GM23338 (cell line): ENCODE results near the gene SETDB2. TPM values are rescaled to one million over a fixed set of nuclear protein-coding genes. Genes with fewer than 3 reads are reported as not detected.

Source experiments
- ATAC-seq: fragments of 200-7000 bp; cut with Tn5 transposase; 3 replicates; pipeline ENCODE4 v1.9.1; 2020
- DNase-seq: peaks from one replicate; pipeline ENCODE4 v3.0.0-alpha.2; 2015; ENCODE audit warnings: low spot score
- H2AFZ ChIP-seq: fragments of 200-600 bp; sonication (generic); 2 replicates; pipeline ENCODE4 v1.8.0; 2016; ENCODE audit warnings: antibody characterized with exemption, mild to moderate bottlenecking, moderate library complexity
- H3F3A ChIP-seq: fragments of 200-600 bp; sonication (generic); replicated peaks from 2 replicates; pipeline ENCODE4 v1.8.0; 2017; ENCODE audit warnings: antibody characterized with exemption, mixed run types, low read depth
- H3K27ac ChIP-seq: fragments of 200-600 bp; sonication (generic); 2 replicates; pipeline ENCODE4 v1.6.1; 2016; ENCODE audit warnings: low read depth
- H3K27me3 ChIP-seq: fragments of 200-600 bp; sonication (generic); 2 replicates; pipeline ENCODE4 v1.8.0; 2016; ENCODE audit warnings: mild to moderate bottlenecking, mixed run types, moderate library complexity; ENCODE audit not compliant: insufficient read depth
- H3K36me3 ChIP-seq: fragments of 200-600 bp; sonication (generic); 2 replicates; pipeline ENCODE4 v1.8.0; 2016; ENCODE audit warnings: mild to moderate bottlenecking; ENCODE audit not compliant: insufficient read depth
- H3K4me1 ChIP-seq: fragments of 200-600 bp; sonication (generic); 2 replicates; pipeline ENCODE4 v1.8.0; 2016; ENCODE audit warnings: mild to moderate bottlenecking, moderate library complexity; ENCODE audit not compliant: insufficient read depth
- H3K4me2 ChIP-seq: fragments of 200-600 bp; sonication (generic); 2 replicates; pipeline ENCODE4 v1.7.1; 2017; ENCODE audit warnings: mixed run types
- H3K4me3 ChIP-seq: fragments of 200-600 bp; sonication (generic); 2 replicates; pipeline ENCODE4 v1.6.1; 2016; ENCODE audit warnings: mixed run types
- H3K79me2 ChIP-seq: fragments of 200-600 bp; sonication (generic); replicated peaks from 2 replicates; pipeline ENCODE4 v1.8.0; 2017; ENCODE audit warnings: mild to moderate bottlenecking; ENCODE audit not compliant: insufficient read depth
- H3K9me2 ChIP-seq: fragments of 200-600 bp; sonication (generic); 2 replicates; pipeline ENCODE4 v1.8.0; 2017; ENCODE audit not compliant: insufficient read depth
- H4K20me1 ChIP-seq: fragments of 200-600 bp; sonication (generic); replicated peaks from 2 replicates; pipeline ENCODE4 v1.8.0; 2017; ENCODE audit warnings: mild to moderate bottlenecking; ENCODE audit not compliant: insufficient read depth
- H3K27ac Mint-ChIP-seq: 2 replicates; pipeline ENCODE4 v1.8.0; 2020; ENCODE audit warnings: inconsistent platforms, mild to moderate bottlenecking, moderate library complexity, mixed read lengths
- H3K27me3 Mint-ChIP-seq: 3 replicates; pipeline ENCODE4 v1.8.0; 2022; ENCODE audit warnings: low read depth, mild to moderate bottlenecking, moderate library complexity, mixed read lengths, inconsistent platforms; ENCODE audit not compliant: insufficient read depth, poor library complexity
- H3K36me3 Mint-ChIP-seq: 3 replicates; pipeline ENCODE4 v1.8.0; 2021; ENCODE audit warnings: low read depth, mild to moderate bottlenecking, inconsistent platforms, moderate library complexity, mixed read lengths
- H3K4me1 Mint-ChIP-seq: 3 replicates; pipeline ENCODE4 v1.8.0; 2020; ENCODE audit warnings: mild to moderate bottlenecking, inconsistent platforms, mixed read lengths
- H3K4me3 Mint-ChIP-seq: 3 replicates; pipeline ENCODE4 v1.8.0; 2021; ENCODE audit warnings: moderate library complexity, mild to moderate bottlenecking, inconsistent platforms, mixed read lengths
- H3K9me3 Mint-ChIP-seq: 3 replicates; pipeline ENCODE4 v1.8.0; 2020; ENCODE audit warnings: moderate library complexity, mild to moderate bottlenecking, inconsistent platforms, mixed read lengths
- CREB1 ChIP-seq: fragments of 250-450 bp; sonication (Bioruptor Pico); IDR thresholded peaks from 2 replicates; pipeline ENCODE4 v1.5.0; 2020; ENCODE audit warnings: low read depth, mild to moderate bottlenecking, moderate library complexity
- ETS1 ChIP-seq: IDR thresholded peaks from 2 replicates; pipeline ENCODE4 v1.6.1; 2016; ENCODE audit warnings: antibody characterized with exemption
- EZH2 ChIP-seq: fragments of 200-600 bp; sonication (generic); IDR thresholded peaks from one replicate; pipeline ENCODE4 v1.8.0; 2017; ENCODE audit warnings: antibody characterized with exemption, mild to moderate bottlenecking, low read depth; ENCODE audit not compliant: unreplicated experiment
- NANOG ChIP-seq: IDR thresholded peaks from 2 replicates; pipeline ENCODE4 v1.6.1; 2016; ENCODE audit warnings: antibody characterized with exemption, borderline replicate concordance
- POLR2AphosphoS5 ChIP-seq: IDR thresholded peaks from 2 replicates; pipeline ENCODE4 v1.6.1; 2016; ENCODE audit warnings: antibody characterized with exemption, low read depth
- STAT1 ChIP-seq: IDR thresholded peaks from one replicate; pipeline ENCODE4 v1.6.1; 2016; ENCODE audit warnings: antibody characterized with exemption; ENCODE audit not compliant: unreplicated experiment
- ZNF331 ChIP-seq: fragments of 250-450 bp; sonication (Bioruptor Pico); IDR thresholded peaks from 2 replicates; pipeline ENCODE4 v1.5.0; 2020; ENCODE audit warnings: low read depth, mild to moderate bottlenecking, moderate library complexity
- ZNF462 ChIP-seq: fragments of 250-450 bp; sonication (Bioruptor Pico); IDR thresholded peaks from 2 replicates; pipeline ENCODE4 v1.5.0; 2020; ENCODE audit warnings: mild to moderate bottlenecking, moderate library complexity
- polyA plus RNA-seq: library from polyadenylated mRNA; unstranded; fragments of >200 nt; fragmentation: Nextera tagmentation; extraction: Ambion mirVana; gene quantifications from 2 replicates; pipeline ENCODE4 v1.2.1, GENCODE V29; 2016
- total RNA-seq: library from RNA; depleted of rRNA; stranded (reverse); fragments of >200 nt; shearing (Covaris generic); gene quantifications from 2 replicates; pipeline ENCODE4 v1.2.3, GENCODE V29; 2014

The SETDB2 gene
- total and polyA plus RNA-seq, 2 experiments from 2014 or later: 4.6 to 5.8 TPM

GRCh38 chr13:49435992-49436391, 8.1 kb upstream of the SETDB2 start:
- no peaks in the 10 kb centered on the region for H3K4me1 ChIP-seq
- H3K27me3 Mint-ChIP-seq: no peaks in the 10 kb centered on the region
- no peaks in the 10 kb centered on the region for H3K36me3 Mint-ChIP-seq
- H3K27me3 ChIP-seq: no peaks in the 10 kb centered on the region
- DNase-seq: no peak
- no peaks in the 10 kb centered on the region for H3K9me3 Mint-ChIP-seq
- H3K27ac Mint-ChIP-seq: no peak overlapping the region
- no peak overlapping the region for H3K4me3 ChIP-seq
- TF ChIP-seq ZNF462 (CRISPR knock-in tag): no peak
- TF ChIP-seq NANOG: no peak
- TF ChIP-seq POLR2AphosphoS5: no peak
- no peak for TF ChIP-seq CREB1 (CRISPR knock-in tag)
- no peak for TF ChIP-seq STAT1
- TF ChIP-seq EZH2: no peak
- TF ChIP-seq ETS1: no peak
- TF ChIP-seq ZNF331: no peak
- H3K9me2 ChIP-seq: no peaks in the 10 kb centered on the region
- no peak overlapping the region for H3K4me2 ChIP-seq
- H3F3A ChIP-seq: no peaks in the 10 kb centered on the region
- no peaks in the 10 kb centered on the region for H4K20me1 ChIP-seq
- no peak overlapping the region for H2AFZ ChIP-seq
- H3K4me1 Mint-ChIP-seq: no peaks in the 10 kb centered on the region
- ATAC-seq: no peak
- H3K79me2 ChIP-seq: no peaks in the 10 kb centered on the region
- no peak overlapping the region for H3K27ac ChIP-seq
- no peaks in the 10 kb centered on the region for H3K36me3 ChIP-seq
- no peak overlapping the region for H3K4me3 Mint-ChIP-seq
